GM21529 (cell line): ENCODE results near the gene SLC10A7.

Experiments
- ATAC-seq: cut with Tn5 transposase; IDR thresholded peaks from one replicate; pipeline ENCODE4 v1.9.1; 2021; ENCODE audit not compliant: unreplicated experiment

Gene SLC10A7

GRCh38 chr4:146442801-146443200 lies 78.9 kb downstream of the SLC10A7 start:
- no peak for ATAC-seq

- no peak for ATAC-seq
Observed at GRCh38 chr4:146439999-146440398, 81.7 kb downstream of the SLC10A7 start.

GRCh38 chr4:146439437-146439836 lies 82.3 kb downstream of the SLC10A7 start:
- ATAC-seq = no peak

- no peak for ATAC-seq
Observed at GRCh38 chr4:146437778-146438177, 84.0 kb downstream of the SLC10A7 start.

GRCh38 chr4:146436423-146437162 lies 85.1 kb downstream of the SLC10A7 start:
- no peak for ATAC-seq

- ATAC-seq = no peak
Observed at GRCh38 chr4:146435962-146436361, 85.8 kb downstream of the SLC10A7 start.

GRCh38 chr4:146432065-146432464 lies 89.7 kb downstream of the SLC10A7 start:
- no peak for ATAC-seq

- no peak for ATAC-seq
Observed at GRCh38 chr4:146428298-146428697, 93.4 kb downstream of the SLC10A7 start.

- ATAC-seq = no peak
Observed at GRCh38 chr4:146417822-146418221, 103.9 kb downstream of the SLC10A7 start.

- ATAC-seq = no peak
Observed at GRCh38 chr4:146415829-146416228, 105.9 kb downstream of the SLC10A7 start.

GRCh38 chr4:146407669-146408084 lies 114.1 kb downstream of the SLC10A7 start:
- no peak for ATAC-seq

GRCh38 chr4:146407257-146407656 lies 114.5 kb downstream of the SLC10A7 start:
- no peak for ATAC-seq

- no peak for ATAC-seq
Observed at GRCh38 chr4:146401274-146401673, 120.5 kb downstream of the SLC10A7 start.

- no peak for ATAC-seq
Observed at GRCh38 chr4:146398896-146399445, 122.8 kb downstream of the SLC10A7 start.

GRCh38 chr4:146398404-146398803 lies 123.3 kb downstream of the SLC10A7 start:
- ATAC-seq = no peak

GRCh38 chr4:146389561-146389960 lies 132.2 kb downstream of the SLC10A7 start:
- ATAC-seq = no peak

- no peak for ATAC-seq
Observed at GRCh38 chr4:146382194-146382593, 139.5 kb downstream of the SLC10A7 start.

GRCh38 chr4:146381263-146381872 lies 140.4 kb downstream of the SLC10A7 start:
- ATAC-seq = no peak

- ATAC-seq = no peak
Observed at GRCh38 chr4:146379744-146380143, 142.0 kb downstream of the SLC10A7 start.

- ATAC-seq = no peak
Observed at GRCh38 chr4:146371812-146372211, 149.9 kb downstream of the SLC10A7 start.

- no peak for ATAC-seq
Observed at GRCh38 chr4:146370841-146371240, 150.9 kb downstream of the SLC10A7 start.

GRCh38 chr4:146369446-146369845 lies 152.3 kb downstream of the SLC10A7 start:
- ATAC-seq = no peak
